DMS 273 (cell line): Measurements from ENCODE around the gene PLA2G3.
"Not testable (repeated sequence)": the region's sequence is repeated elsewhere in the genome, so short reads cannot be mapped to it uniquely, and the experiment has no call there.

Experiments used
- DNase-seq: peaks from one replicate; lab custom pipeline; 2025; ENCODE audit not compliant: unreplicated experiment; lab: John Stamatoyannopoulos, UW

PLA2G3 gene

DNA sequence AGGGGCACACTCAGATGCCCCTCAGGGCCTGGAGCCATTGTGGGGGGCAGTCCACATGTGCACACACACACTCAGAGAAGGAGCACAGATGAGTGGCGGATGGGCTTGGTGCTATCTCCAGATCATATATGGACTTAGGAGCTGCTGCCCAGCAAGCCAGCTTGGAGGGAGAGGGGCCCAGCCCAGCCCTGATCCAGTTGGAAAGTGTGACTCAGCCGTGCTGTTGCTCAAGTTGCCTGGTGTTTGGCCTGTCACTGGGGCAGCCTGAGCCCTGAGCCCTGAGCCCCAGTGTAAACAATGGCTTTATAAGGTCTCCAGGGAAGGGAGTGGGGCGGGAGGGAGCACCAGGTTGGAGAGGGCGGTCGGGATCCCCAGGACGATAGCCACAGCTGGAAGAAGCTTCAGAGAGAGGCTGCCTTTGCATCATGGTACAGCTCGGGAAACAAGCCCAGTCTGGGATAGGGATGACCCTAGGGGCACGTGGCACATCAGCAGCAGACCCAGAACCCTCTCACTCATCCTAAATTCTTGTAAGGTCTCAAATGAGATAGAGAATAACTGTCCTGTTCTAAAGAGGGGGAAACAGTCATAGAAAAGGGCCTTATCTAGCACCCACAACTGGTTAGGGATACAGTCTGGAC, 37.7 kb downstream of the PLA2G3 start:
- DNase-seq = peak; percentile 28

DNA sequence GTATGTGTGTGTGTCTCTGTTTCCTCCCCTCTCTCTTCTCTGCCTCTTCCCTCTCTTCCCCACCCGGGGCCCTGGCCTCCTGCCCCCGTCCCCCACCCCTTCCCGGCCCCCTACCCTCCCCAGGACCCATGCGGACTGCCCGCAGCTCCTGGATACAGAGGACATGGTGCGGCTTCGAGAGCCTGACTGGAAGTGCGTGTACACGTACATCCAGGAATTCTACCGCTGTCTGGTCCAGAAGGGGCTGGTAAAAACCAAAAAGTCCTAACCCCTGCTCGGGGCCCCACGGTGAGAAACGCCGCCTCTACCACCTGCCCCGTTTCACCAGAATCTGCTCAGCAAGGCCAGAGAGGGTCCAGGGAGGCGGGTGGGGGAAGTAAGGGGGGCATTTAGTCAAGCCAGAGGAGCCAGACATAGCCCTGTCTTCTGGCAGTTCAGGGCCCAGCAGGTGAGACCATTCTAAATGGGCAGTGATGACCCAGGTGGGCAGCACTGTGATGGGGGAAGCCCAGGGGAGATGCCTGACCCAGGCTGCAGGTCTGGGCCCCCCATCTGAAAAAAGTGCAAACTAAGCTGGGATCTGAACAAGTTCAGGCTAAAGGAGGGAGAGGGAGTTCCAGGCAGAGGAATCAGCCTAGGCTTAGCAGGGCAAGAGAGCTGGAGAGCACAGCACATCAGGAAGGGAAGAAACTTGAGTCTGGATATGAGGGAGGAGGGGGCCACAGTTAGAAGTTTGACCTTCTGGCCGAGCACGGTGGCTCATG, 39.4 kb downstream of the PLA2G3 start:
- no peak for DNase-seq

DNA sequence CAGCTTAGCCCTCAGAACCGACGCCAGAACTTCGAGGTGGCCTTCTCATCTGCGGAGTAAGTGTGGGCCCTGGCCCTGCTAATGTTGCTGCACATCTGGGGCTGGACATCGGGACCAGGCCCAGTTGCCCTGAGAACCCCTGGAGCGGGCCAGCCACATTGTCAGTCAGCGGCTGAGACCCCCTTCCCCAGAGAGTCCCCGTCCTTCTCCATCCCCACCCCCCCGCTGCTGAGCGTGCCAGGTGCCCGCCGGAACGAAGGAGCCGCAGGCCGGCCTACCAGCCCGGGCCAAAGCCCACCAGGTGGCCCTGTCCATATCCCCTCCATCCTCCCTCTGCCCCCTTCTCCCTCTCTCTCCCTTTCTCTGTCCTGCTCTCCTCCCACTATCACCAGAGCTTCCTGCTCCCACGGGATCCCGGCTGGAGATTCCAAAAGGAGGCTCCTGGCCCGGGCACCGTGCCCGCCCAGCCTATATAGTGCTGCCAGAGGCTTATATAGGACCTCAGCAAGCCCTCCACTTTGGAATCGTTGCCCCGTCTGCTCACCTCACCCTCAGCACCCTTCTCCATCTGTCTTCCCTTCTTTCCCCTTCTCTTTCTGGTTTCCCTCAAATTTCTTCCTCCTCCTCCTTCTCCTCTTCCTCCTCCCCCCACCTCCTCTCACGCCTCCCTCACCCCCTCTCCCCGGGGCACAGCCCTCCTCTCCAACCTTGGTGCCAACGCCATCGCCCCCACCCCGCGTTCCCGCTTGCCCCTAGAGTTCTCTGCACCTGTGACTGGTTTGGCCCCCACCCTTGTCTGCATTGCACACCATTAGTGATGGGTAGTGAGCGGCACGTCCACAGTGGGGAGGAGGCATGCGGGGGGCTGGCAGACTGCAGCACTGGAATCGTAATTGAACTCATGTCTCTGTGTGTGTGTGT, 40.2 kb downstream of the PLA2G3 start:
- DNase-seq = no peak

DNA sequence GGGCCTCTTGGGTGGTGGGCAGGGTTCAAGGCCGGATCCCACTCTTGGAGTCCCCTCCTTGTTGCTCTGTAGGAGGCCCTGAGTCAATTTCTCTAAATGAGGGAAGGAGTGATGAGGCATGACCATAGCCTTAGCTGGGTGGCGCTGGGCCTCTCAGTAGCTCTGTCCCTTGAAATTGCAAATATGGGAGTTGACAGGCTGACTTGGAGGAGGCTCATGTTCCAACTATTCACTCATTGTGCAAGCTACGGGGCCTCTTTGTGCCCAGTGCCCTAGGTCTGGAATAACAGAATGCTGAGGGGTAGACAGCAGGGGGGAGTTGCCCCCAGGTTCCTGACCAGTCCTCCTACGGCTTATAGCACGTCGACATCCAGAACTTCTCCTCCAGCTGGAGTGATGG, 40.9 kb downstream of the PLA2G3 start:
- no peak for DNase-seq

DNA sequence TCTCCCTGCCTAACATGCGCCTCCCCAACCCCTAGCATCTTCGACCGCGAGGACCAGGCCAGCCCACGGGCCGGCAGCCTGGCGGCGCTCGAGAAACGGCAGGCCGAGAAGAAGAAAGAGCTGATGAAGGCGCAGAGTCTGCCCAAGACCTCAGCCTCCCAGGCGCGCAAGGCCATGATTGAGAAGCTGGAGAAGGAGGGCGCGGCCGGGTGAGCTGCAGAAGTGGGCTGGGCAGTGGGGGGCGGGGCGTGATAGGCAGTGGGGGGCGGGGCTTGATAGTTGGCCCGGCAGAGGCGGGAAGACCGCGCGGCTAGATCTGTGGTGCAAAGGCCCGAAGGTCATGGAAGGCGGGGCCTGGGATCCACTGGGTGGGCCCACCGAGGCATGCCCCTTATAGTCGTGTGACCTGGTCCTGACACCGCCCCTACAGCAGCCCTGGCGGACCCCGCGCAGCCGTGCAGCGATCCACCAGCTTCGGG, 41.6 kb downstream of the PLA2G3 start:
- DNase-seq = no peak

DNA sequence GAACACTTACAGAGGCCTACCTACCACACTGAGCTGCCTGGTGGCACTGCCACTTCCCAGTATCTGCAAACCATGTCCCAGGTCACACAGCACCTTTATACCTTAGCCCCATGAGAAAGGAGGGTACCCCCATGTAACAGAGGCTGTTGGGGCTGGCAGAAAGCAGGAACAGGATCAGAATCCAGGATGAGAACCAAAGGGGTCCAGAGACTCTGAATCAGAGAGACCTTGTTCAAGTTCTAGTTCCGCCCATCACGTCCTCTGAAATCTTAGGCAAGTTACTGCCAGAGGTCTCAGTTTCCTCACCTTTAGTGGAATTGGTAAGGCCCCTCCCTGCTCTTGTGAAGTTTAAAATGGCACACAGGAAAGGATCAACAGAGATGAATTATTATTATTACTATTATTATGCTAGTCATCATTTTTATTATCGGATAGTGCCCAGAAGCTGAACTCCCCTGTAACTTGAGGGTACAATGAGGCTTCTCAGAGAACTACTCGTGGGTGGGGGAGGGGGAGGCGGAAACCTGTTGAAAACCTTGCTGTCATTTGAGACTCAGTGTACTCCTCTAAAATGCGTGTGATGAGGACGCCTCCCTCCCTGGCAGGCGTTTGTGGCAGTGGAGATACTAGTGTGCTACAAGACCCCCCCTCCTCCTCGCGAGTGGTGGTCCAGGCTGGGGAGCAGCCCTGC, 42.2 kb downstream of the PLA2G3 start:
- no peak for DNase-seq

DNA sequence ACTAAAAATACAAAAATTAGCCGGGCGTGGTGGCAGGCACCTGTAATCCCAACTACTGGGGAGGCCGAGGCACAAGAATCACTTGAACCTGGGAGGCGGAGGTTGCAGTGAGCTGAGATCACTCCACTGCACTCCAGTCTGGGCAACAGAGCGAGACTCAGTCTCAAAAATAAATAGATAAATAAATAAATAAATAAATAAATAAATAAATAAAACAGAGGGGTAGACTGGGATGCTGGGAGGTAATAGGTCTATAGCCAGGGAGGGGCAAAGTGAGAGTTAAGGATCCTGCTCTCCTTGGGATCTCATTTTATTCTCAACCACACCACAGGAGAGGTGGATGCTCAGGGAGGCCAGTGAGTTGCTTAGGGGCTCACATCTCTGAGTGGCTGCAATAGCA, 42.8 kb downstream of the PLA2G3 start:
- not testable (repeated sequence) for DNase-seq

DNA sequence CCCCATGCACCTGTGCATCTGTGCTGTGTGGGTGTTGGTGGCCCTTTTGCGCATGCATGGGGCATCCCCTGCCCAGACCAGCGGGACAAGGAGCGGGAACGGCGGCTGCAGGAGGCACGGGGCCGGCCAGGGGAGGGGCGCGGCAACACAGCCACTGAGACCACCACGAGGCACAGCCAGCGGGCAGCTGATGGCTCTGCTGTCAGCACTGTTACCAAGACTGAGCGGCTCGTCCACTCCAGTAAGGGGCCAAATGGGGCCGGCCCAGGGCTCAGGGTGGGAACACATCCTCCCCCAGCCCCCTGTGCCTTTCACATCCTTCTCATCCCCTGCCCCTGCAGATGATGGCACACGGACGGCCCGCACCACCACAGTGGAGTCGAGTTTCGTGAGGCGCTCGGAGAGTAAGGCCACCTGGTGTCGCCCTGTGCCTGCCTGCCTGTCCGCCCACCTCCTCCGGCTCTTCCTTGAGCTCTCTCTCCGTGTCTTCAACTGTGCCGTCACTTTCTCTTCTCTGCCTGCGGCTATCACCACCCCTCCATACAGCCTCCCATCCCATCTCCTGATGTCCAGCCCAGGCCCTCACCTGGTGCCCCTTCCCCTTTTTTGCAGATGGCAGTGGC, 43.5 kb downstream of the PLA2G3 start:
- no peak for DNase-seq

DNA sequence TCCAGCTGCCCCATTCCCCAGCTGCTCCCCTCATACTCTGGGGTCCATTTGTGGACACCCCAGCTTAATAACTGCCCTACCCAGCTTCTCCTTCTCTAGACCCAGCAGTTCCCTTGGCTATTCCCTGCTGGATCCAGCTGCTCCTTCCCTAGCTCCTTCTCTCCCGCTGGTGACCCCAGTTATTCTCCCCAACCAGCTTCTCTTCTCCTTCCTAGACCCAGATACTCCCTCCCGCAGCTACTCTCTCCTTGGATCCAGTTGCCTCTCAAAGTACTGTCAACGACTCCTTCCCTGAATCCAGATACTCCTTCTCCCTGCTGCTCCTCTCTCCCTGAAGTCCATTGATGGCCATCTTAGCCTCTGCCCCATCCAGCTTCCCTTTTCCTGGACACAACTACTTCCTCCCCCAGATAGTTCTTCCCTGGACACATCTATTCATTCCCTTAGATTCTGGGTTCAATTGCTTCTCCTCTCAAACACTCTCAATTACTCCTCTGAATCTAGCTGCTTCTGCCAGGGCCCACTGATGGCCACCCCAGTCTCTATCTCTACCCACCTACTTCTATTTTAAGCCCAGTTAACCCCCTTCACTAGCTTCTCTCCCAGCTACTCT, 44.6 kb downstream of the PLA2G3 start:
- DNase-seq = no peak

DNA sequence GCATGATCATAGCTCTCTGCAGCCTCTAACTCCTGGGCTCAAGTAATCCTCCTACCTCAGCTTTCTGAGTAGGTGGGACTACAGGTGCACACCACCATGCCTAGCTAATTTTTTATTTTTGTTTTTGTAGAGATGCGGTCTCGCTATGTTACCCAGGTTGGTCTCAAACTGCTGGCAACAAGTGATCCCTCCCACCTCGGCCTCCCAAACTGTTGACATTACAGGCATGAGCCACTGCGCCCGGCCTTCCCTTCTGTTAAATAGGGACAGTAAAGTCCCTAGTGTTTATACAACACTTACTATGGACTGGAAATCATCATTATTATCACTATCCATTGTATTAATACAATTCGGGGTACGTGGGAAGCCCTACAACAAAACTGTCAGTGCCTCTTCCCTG, 45.6 kb downstream of the PLA2G3 start:
- no peak for DNase-seq

DNA sequence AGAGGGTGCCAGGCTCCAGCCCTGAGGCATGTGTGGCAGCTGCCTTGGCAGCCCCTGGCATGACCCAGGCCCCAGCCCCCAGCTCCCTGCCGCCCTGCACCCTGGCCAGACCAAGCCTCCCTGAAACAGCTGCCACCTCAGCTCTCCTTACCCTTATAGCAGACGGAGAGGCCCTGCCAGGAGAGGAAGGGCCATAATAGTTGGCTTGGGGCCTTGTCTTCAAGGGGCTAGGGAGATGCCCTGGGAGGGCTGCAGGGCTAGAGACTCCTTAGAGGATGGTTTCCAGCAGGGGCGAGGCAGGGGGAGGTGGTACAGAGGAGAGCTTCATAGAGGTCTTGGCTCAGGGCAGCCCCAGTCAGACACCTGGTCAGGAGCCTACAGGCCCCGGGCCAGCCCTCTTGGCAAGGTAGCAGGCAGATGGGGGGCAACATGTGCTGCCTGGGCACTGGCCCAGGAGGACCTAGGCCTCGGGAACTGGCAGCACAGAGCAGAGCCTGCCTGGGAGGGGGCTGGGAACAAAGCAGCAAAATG, 46.2 kb downstream of the PLA2G3 start:
- DNase-seq = peak; percentile 94

DNA sequence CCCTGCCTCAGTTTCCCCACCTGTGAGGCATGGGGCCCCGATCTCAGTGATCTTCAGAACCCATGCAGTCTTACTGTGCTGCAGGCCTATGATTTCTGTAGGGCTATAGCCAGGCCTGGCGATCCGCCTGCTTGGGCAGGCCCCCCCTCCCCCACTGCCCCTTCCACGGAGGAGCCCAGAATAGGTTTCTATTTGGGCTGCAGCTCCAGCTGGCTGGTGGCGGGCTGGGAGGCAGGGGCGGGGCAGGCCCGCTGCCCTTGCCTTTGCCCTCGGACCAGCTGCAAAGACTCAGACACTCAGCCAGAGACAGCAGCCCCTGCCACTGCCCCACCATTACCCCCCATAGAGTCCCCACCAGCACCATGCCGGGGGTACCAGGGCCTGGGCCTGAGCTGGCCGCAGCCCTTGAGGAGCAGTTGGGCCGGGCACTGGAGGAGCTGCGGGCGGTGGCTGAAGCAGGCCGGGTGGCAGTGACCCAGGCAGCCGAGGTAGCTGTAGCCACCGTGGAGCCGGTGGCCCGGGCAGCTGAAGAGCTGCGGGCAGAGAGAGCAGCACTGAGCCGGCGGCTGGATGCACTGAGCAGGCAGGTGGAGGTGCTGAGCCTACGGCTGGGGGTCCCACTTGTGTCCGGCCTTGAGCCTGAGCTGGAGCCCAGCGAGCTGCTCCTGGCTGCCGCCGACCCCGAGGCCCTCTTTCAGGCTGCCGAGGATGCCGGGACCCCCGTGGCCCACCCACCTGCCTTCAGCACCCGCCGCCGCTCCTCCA, 47.0 kb downstream of the PLA2G3 start:
- DNase-seq = peak; percentile 80

DNA sequence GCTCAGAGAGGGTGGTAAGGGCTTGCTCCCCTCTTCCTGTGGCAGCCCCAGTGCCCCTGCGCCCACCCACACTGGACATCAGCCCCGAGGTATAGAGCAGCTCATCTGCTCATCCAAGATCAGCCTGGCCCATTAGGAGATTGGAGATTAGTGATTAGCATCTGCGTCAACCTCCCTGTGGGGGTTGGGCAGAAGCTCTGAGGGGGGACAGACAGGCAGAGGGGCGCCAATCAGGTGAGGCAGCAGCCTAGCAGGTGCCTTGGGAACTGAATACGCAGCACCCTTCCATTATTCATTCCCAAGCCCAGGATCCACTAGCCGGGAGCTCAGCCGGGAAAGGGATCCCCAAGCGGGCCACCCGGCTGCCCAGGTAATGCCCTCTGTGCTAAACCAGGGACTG, 48.1 kb downstream of the PLA2G3 start:
- DNase-seq = no peak

DNA sequence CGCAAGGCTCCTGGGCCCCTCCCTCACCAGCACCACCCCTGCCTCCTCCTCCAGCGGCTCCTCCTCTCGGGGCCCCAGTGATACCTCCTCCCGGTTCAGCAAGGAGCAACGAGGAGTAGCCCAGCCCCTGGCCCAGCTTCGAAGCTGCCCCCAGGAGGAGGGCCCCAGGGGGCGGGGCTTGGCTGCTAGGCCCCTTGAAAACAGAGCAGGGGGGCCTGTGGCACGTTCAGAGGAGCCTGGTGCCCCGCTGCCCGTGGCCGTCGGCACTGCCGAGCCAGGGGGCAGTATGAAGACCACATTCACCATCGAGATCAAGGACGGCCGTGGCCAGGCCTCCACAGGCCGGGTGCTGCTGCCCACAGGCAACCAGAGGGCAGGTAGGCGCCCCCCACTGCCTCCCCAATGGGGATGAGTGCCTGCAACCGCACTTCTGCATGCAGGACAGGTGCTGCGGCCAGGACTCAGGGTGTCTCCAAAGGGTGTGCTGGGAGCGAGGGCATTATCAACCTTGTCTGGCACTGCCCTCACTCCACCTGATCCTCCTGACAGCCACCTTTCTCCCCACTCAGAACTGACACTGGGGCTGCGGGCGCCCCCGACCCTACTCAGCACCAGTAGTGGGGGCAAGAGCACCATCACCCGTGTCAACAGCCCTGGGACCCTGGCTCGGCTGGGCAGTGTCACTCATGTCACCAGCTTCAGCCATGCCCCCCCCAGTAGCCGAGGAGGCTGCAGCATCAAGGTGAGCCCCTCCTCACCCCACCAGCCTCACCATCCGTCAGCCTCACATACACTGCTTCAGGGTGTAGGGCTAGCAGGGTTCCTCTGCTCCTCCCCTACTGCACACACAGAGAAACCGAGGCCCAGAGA, 49.0 kb downstream of the PLA2G3 start:
- no peak for DNase-seq

DNA sequence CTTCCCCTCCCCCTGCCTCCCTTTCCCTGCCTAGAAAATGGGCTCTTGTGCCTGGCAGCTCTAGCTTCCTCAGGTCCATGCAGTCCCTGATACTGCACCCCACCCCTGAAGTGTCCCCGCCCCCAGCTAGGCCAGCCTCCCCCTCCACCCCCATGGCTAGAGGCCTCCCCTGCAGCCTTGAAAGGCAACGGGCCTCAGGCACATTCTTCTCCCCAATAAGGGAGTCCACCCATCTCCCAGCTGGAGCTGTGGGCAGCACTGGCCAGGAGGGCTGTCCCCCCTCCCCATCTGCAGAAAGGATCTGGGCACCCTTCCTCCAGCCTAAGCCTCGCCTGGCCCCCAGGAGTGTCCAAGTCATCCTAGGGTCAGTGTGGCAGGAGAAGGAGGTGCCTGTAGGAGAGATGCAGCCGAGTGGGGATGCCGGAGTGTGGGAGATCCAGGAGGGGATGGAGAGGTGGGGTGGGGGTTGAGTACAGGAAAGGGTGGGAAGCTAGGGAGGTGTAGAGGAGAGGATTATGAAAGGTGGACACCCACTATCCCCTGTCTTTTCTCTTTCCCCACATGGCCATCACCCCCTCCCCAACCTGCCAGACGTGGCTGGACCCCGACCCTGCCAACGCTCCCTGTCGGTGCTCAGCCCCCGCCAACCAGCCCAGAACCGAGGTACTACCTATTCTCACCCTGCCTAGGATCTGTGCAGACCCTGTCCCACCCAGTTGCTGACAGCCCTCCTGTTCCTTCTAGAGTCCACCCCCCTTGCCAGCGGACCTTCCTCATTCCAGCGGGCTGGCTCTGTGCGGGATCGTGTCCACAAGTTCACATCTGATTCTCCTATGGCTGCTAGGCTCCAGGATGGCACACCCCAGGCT, 49.9 kb downstream of the PLA2G3 start:
- no peak for DNase-seq

DNA sequence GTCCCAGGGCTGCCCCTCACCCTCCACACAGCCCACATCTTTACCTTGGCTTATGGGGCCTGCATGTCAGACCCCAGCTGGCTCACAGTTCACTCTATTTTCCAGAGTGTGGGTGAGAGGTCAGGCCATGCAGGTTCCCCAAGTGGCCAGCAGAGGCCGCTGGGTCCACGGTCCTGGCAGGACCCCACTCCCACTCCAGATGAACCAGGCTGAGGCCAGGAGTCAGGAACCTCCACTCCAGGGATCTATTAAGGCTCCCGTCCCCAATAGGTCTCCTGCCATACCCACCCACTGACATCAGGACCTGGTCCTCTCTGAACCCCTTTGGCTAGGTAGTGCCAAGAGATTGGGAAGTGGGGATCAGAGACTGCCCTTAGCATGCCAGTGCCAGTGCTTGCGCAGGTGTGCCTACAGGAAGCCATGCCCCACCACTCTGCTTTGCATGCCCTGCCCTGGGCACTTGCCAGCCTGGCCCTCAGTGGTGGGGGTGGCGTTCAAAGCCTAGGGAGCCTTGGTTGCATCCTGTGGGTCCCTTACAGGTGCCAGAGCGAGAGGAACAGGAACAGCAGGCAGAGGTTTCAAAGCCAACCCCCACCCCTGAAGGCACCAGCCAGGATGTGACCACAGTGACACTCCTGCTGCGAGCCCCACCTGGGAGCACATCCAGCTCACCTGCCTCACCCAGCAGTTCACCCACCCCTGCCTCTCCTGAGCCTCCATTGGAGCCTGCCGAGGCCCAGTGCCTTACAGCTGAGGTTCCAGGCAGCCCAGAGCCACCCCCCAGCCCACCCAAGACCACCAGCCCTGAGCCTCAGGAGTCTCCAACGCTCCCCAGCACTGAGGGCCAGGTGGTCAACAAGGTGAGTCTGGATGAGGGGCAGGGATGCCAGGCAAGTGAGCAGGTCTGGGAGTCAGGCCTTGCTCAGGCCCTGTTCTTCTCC, 50.9 kb downstream of the PLA2G3 start:
- peak; percentile 73 for DNase-seq
